ENCODE data around the gene ERN2. TPM values are rescaled to one million over a fixed set of nuclear protein-coding genes. Genes with fewer than 3 reads are reported as not detected.

The ERN2 gene
- total and polyA plus RNA-seq, 2 of the 13 experiments (the other 11 are each of a cell fraction or from before 2014, with no cell fraction given) = 2.2 to 3.5 TPM

- TF ChIP-seq SMARCC2 (IDR thresholded peaks at IDR 0.05) (no peak), ZSCAN25 (CRISPR knock-in tag; IDR thresholded peaks at IDR 0.05) (no peak), NFIB (CRISPR knock-in tag; IDR thresholded peaks at IDR 0.05; ENCODE audit: borderline replicate concordance) (no peak), PCBP1 (IDR thresholded peaks at IDR 0.05; ENCODE audit: borderline replicate concordance, low read depth, low read length) (no peak), ATF2 (CRISPR knock-in tag; IDR thresholded peaks at IDR 0.05) (peak; percentile 53; the same call in 1 of the 2 replicates), ZBTB26 (CRISPR knock-in tag; IDR thresholded peaks at IDR 0.05; ENCODE audit: borderline replicate concordance) (no peak; the same call in 1 of the 2 replicates), FLYWCH1 (CRISPR knock-in tag; IDR thresholded peaks at IDR 0.05) (no peak), ZNF616 (CRISPR knock-in tag; IDR thresholded peaks at IDR 0.05; ENCODE audit: low read depth) (no peak), U2AF1 (optimal IDR thresholded peaks at IDR 0.05; ENCODE audit: low read depth, low read length) (no peak), ETV6 (CRISPR knock-in tag; conservative IDR thresholded peaks at IDR 0.05) (no peak), ZFP91 (CRISPR knock-in tag; IDR thresholded peaks at IDR 0.05; ENCODE audit: borderline replicate concordance) (no peak), MLX (CRISPR knock-in tag; IDR thresholded peaks at IDR 0.05) (no peak), ELK4 (CRISPR knock-in tag; IDR thresholded peaks at IDR 0.05; ENCODE audit: borderline replicate concordance) (no peak), RFX1 (IDR thresholded peaks at IDR 0.05) (no peak), ATM (IDR thresholded peaks at IDR 0.05; ENCODE audit: borderline replicate concordance) (no peak), MED1 (CRISPR knock-in tag; IDR thresholded peaks at IDR 0.05) (no peak), GMEB1 (CRISPR knock-in tag; IDR thresholded peaks at IDR 0.05; ENCODE audit: borderline replicate concordance) (no peak), ZBTB33 (CRISPR knock-in tag; IDR thresholded peaks at IDR 0.05) (no peak), RNF2 (conservative IDR thresholded peaks at IDR 0.05; ENCODE audit: low read depth) (no peak)
These were observed 16.7 kb upstream of the ERN2 start (continued) for GRCh38 chr16:23729503-23730424.

Data from HepG2 (cell line).